Epithelial cell of proximal tubule (primary cell): ENCODE data around the gene ZNF142. TPM values are rescaled to one million over a fixed set of nuclear protein-coding genes. Genes with fewer than 3 reads are reported as not detected.
A peak's percentile ranks its signal among the peaks of the same experiment; 100 is the strongest.

ENCODE experiments used
- DNase-seq: peaks from one replicate; pipeline ENCODE4 v3.0.0-alpha.2; 2011; ENCODE audit warnings: low read depth
- H3K4me3 ChIP-seq: 2 replicates; pipeline ENCODE4 v1.5.1; 2011; ENCODE audit warnings: low read depth, mild to moderate bottlenecking, low read length
- CTCF ChIP-seq: conservative IDR thresholded peaks from 2 replicates; pipeline ENCODE4 v1.5.1; 2012; ENCODE audit warnings: low read depth, mild to moderate bottlenecking, low read length
- total RNA-seq: library from RNA; depleted of rRNA; stranded (reverse); fragments of >200 nt; gene quantifications from 2 replicates; pipeline ENCODE4 v1.2.3, GENCODE V29; 2015

Gene ZNF142
- total RNA-seq = 16.0 and 17.6 TPM in 2 replicates

GRCh38 chr2:218659258-218659987 is at the start of gene ZNF142, which contains the start of gene BCS1L:
TSS of gene ZNF142 (minus strand) at chr2:218659623. CDS start at chr2:218656429, 3,194 bp downstream.
TSS of gene BCS1L (plus strand) at chr2:218659683. CDS start at chr2:218660988, 1,305 bp downstream.
- no peak for TF ChIP-seq CTCF
- no peak for DNase-seq
- peak within 1 kb of the TSS; percentile 99 for H3K4me3 ChIP-seq

- no peak overlapping the region for H3K4me3 ChIP-seq
- no peak for TF ChIP-seq CTCF
- DNase-seq = no peak
Measured at GRCh38 chr2:218708086-218708485, 48.7 kb upstream of the ZNF142 start.

GRCh38 chr2:218703341-218703740 is 43.9 kb upstream of the ZNF142 start:
- H3K4me3 ChIP-seq = no peak overlapping the region
- TF ChIP-seq CTCF = no peak
- no peak for DNase-seq

GRCh38 chr2:218701806-218702205 is 42.4 kb upstream of the ZNF142 start:
- TF ChIP-seq CTCF = no peak
- H3K4me3 ChIP-seq = no peak overlapping the region
- DNase-seq = no peak

GRCh38 chr2:218698885-218699284 is 39.5 kb upstream of the ZNF142 start:
- no peak overlapping the region for H3K4me3 ChIP-seq
- TF ChIP-seq CTCF = no peak
- no peak for DNase-seq

GRCh38 chr2:218694405-218695145 is 35.2 kb upstream of the ZNF142 start:
- no peak for DNase-seq
- H3K4me3 ChIP-seq = no peak overlapping the region
- no peak for TF ChIP-seq CTCF
